HG03558 (cell line): ENCODE data around the gene TNFRSF1A.
"Not testable (repeated sequence)": the region's sequence is repeated elsewhere in the genome, so short reads cannot be mapped to it uniquely, and the experiment has no call there.

ENCODE experiments used
- ATAC-seq: cut with Tn5 transposase; IDR thresholded peaks from one replicate; pipeline ENCODE4 v1.9.1; 2021; ENCODE audit warnings: moderate number of reproducible peaks; ENCODE audit not compliant: unreplicated experiment; ENCODE audit errors: extremely low read depth

Gene TNFRSF1A

DNA sequence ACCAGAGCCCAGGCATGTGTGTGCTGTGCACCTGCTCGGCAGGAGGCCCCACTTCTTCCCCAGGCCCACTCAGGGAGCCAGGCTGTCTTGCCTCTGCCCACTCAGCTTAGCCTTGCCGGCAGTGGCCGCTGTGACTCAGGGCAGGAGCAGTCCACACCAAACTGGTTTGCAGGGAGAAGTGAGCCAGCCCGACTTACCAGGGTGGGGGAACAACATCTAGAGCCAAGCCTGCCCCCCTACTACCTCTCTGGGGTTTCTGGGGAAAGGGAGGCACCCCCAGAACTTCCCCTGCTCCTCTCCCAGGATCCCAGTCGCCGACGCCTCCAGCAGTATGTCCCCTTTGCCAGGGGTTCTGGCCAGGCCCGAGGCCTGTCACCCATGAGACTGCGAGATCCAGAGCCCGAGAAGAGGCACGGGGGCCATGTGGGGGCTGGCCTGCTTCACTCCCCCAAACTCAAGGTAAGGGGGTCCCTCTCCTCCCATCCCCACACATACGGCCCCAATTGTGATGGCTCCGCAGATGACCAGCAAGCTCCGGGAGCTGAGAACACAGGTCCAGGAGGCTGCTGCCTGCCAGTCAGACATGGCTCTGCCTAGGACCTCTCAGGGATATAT lies 28.4 kb downstream of the TNFRSF1A start:
- no peak for ATAC-seq

DNA sequence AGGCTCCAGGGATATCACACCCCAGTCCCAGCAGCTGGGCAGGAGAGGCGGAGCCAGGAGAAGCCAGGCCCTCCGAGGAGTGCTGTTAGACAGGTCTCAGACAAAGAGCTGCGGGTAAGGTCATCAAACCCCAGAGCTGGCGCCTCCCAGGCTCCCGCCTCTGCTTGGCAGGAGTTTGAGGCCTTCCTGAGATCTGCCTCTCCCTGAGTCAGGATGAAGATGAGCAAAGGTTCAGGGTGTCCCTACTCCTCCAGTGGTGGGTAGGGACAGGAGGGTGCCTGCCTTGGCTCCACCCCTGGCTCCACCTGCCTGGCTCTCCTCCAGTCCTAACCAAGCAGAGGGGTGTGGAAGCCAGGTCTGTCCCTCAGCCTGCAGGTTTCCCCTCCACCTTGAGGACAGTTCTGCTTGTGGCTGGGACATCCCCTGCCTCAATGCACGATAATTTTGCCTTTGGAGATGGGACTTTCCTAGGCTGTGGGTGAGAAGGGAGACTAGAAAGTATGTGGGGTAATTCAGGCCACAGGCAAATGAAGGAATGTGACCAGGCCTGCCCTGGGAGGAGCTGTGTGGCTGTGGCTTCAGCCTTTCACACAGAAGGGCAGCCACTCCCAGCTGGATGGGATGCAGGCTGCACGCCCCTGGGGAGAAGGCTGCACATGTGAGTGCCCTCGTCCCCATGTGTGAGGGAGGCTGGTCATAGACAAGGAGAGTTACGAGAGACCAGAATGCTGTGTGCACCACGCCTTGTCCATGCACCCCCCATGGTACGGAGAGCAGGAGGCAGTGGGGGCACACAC lies 29.1 kb downstream of the TNFRSF1A start:
- no peak for ATAC-seq

DNA sequence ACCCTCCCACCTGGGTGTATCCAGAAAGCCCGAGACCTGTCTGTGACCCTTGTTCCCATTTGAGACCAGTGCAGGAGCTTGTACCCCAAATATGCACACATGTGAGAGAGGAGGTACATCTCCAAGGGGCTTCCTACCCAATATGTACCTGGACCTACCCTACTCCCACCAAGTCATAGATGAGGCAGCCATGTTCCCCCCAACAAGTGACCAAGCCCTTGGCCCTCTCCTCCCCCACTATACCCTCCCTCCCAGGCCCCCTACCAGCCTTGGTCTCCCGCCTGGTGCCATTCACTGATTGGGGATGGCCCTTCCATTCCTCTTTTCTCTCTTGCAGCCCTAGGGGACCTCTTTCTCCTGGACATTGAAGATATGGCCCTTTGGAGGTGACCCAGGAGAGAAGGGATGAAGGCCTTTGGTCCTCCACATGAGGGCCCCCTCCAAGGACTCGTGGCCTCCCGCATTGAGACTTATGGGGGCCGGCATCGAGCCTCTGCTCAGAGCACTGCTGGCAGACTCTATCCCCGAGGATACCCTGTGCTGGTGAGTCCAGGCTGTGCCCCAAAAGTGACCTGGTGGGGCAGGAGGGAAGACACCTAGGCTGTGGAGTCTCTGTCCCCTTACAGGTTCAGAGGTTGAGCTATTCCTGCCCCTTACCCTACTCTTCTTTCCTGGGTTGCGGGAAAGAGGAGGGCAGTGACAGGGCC lies 29.9 kb downstream of the TNFRSF1A start:
- ATAC-seq = no peak

DNA sequence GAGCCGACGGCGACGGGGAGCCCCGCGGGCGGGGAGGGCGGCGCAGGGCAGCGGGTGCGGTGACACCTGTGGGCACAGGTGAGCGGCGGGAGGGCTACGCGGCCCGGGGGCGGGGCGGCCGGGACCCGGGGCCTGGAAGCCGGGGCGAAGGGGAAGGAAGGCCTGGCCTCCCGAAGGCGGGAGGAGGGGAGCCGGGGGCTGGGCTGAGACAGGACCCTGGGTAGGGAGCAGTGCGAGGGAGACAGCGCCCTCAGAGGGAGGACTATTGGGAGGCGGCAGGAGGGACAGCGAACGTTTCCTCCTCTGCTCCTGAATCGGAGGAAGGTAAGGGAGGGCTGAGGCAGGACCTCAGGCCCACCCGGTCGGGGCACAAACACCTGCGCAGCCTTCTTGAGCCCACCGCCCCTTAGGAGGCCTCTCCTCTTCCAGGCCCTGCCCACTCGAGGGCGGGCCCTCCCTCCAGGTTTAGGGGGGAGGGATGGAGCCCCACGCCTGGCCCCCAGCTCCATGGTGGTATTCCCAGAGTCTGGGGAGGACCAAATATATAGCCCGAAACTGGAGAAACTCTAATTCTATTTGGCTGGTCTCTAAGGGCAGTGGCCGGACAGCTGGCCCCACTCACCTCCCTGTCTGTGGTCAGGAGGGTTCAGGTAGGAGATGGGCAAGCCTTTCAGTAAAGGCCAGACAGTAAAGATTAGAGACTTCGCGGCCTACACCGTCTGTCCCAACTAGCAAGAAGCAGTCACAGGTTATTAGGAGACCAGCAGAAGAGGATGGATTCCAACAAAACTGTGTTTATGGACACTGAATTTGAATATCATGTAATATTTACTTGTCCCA lies 30.9 kb downstream of the TNFRSF1A start:
- ATAC-seq = no peak

GRCh38 chr12:6307529-6307928 lies 34.3 kb downstream of the TNFRSF1A start:
- ATAC-seq = no peak

GRCh38 chr12:6306599-6307220 lies 35.2 kb downstream of the TNFRSF1A start:
- no peak for ATAC-seq

DNA sequence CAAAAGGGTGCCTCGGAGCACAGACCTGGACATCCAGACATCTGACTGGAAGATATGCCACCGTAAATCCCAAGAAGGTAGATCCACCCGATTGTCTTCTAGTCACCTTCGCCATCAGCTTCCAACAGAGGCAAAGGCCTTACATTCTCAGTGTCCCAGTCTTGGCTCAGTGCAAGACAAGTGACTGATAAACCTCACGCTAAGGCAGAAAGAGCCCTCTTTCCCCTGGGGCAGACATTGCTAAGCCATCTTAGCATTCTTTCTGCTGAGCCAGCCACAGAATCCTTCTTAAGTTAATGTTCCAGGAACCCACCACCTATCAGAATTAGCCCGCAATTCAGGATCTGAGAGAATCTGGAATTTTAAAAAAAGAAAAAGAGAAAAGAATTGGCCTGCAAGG lies 35.7 kb downstream of the TNFRSF1A start:
- no peak for ATAC-seq

- ATAC-seq = no peak
Observed at GRCh38 chr12:6303071-6303470, 38.8 kb downstream of the TNFRSF1A start.

DNA sequence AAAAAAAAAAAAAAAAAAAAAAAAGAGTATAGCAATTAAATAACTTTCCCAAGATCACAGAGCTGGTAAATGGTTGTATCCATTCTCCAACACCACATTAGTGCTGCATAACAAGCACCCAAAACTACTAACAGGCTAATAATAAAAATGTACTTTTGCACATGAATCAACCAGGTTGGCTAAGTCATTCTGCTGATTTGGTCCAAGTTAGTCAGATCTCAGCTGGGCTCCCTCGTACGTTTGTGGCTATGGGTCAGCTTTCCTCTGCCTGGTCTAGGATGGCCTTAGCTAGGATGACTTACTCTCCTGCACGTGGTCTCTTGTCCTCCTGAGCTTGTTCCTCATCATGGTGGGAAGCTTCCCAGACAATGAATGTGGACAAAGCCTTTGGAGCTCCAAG lies 39.3 kb downstream of the TNFRSF1A start:
- ATAC-seq = no peak

GRCh38 chr12:6301721-6302120 lies 40.2 kb downstream of the TNFRSF1A start:
- ATAC-seq = no peak

DNA sequence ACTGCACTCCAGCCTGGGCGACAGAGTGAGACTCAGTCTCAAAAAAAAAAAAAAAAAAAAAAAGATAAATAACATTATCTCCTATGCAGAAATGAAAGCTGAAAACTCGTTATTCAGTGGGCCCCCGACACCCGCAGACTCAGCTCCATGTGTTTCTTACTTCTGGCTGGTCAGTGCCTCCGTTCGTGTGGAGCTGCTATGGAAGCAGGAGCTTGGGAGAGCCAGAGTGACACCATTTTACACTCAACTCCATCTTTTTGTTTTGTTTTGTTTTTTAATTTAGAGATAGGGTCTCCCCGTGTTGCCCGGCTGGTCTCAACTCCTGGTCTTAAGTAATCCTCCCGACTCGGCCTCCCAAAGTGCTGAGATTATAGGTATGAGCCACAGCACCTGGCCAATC lies 44.7 kb downstream of the TNFRSF1A start:
- no peak for ATAC-seq

- ATAC-seq = no peak
Observed at GRCh38 chr12:6295094-6295811, 46.6 kb downstream of the TNFRSF1A start.

GRCh38 chr12:6294156-6295093 lies 47.5 kb downstream of the TNFRSF1A start:
- no peak for ATAC-seq

GRCh38 chr12:6292606-6293005 lies 49.3 kb downstream of the TNFRSF1A start:
- ATAC-seq = no peak

DNA sequence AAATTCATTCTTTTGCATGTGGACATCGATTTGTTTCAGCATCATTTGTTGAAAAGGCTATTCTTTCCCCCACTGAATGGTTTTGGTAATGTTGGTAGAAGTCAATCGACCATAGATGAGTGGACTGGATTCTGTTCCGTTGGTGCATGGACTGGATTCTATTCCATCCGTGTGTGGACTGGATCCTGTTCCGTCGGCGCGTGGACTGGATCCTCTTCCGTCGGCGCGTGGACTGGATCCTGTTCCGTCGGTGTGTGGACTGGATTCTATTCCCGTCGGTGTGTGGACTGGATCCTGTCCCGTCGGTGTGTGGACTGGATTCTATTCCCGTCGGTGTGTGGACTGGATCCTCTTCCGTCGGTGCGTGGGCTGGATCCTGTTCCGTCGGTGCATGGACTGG lies 52.0 kb downstream of the TNFRSF1A start:
- ATAC-seq = not testable (repeated sequence)

GRCh38 chr12:6289081-6289480 lies 52.8 kb downstream of the TNFRSF1A start:
- not testable (repeated sequence) for ATAC-seq

DNA sequence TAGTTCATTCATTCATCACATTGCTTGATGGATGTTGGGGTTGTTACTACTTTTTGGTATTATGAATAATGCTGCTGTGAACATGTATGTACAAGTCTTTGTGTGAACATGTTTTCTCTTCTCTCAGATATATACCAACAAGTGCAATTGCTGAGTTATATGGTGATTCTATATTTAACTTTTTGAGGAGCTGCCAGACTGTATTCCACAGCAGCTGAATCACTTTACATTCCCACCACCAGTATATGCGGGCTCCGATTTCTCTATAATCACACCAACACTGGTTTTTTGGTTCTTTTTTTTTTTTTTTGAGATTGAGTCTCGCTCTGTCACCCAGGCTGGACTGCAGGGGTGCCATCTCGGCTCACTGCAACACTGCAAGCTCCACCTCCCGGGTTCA lies 53.6 kb downstream of the TNFRSF1A start:
- no peak for ATAC-seq

DNA sequence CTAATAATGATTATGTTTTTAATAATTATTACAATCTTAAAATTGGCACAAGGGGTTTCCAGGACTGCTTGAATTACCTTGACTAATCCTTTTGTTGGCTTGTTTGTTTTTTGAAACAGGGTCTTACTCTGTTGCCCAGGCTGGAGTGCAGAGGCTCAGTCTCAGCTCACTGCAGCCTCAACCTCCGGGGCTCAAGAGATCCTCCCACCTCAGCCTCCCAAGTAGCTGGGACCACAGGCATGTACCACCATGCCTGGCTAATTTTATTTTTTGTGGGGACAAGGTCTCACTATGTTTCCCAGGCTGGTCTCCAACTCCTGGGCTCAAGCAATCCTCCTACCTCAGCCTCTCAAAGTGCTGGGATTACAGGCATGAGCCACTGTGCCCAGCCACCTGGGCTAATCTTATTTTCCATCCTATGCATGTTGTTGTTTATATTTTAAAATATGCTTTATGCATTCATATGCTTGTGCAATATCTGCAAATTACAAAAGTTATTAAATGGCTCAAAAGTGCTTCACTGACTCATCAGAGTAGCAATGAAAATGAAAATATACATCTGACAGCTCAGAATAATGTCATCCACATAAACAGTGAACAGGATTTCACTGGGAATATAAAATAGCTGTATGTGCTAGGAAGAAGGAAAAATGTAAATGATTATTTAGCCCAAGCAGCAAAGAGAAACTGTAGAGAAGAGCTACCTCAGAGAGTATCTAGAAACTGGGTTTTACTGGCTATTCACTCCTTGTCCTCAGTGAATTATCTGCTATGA lies 56.2 kb downstream of the TNFRSF1A start:
- no peak for ATAC-seq
